Cardiac muscle cell (in vitro differentiated cells and primary cell): ENCODE measurements around the gene SOX5. TPM values are rescaled to one million over a fixed set of nuclear protein-coding genes. Genes with fewer than 3 reads are reported as not detected.

Experiments used
- DNase-seq, 2 donors: peaks; one replicate each; pipeline versions ENCODE4 v3.0.0 to v3.0.0-alpha.2; 2010 to 2017; ENCODE audit warnings: low read depth in 1 of 2, low spot score in 1 of 2
- H3K27ac ChIP-seq: fragments of 200-600 bp; sonication (generic); 2 replicates; pipeline ENCODE4 v1.5.1; 2016
- H3K27me3 ChIP-seq: fragments of 200-600 bp; sonication (generic); 2 replicates; pipeline ENCODE4 v1.6.0; 2016; ENCODE audit warnings: control low read depth
- H3K36me3 ChIP-seq: fragments of 200-600 bp; sonication (generic); 2 replicates; pipeline ENCODE4 v1.5.1; 2016; ENCODE audit warnings: control low read depth
- H3K4me1 ChIP-seq: fragments of 200-600 bp; sonication (generic); 2 replicates; pipeline ENCODE4 v1.8.1; 2017; ENCODE audit warnings: low read depth, mild to moderate bottlenecking, mixed run types
- H3K4me3 ChIP-seq: fragments of 200-600 bp; sonication (generic); 2 replicates; pipeline ENCODE4 v1.5.1; 2016; ENCODE audit warnings: mild to moderate bottlenecking
- H3K9me3 ChIP-seq: fragments of 200-600 bp; sonication (generic); 2 replicates; pipeline ENCODE4 v1.5.1; 2017; ENCODE audit warnings: low read depth, mild to moderate bottlenecking, control low read depth
- polyA plus RNA-seq: library from polyadenylated mRNA; unstranded; fragments of >200 nt; fragmentation: Nextera tagmentation; extraction: Ambion mirVana; gene quantifications from 2 replicates; pipeline ENCODE4 v1.2.1, GENCODE V29; 2016
- total RNA-seq: library from RNA; depleted of rRNA; stranded (reverse); fragments of >200 nt; gene quantifications from 2 replicates; pipeline ENCODE4 v1.2.3, GENCODE V29; 2016
- TF ChIP-seq, protein P1 (sequence below): IDR thresholded peaks from 2 replicates; pipeline ENCODE4 v1.5.1; 2012; ENCODE audit warnings: low read depth, mild to moderate bottlenecking, low read length

SOX5 gene
- total and polyA plus RNA-seq, 2 experiments from 2014 or later = 6.8 to 11.9 TPM

DNA sequence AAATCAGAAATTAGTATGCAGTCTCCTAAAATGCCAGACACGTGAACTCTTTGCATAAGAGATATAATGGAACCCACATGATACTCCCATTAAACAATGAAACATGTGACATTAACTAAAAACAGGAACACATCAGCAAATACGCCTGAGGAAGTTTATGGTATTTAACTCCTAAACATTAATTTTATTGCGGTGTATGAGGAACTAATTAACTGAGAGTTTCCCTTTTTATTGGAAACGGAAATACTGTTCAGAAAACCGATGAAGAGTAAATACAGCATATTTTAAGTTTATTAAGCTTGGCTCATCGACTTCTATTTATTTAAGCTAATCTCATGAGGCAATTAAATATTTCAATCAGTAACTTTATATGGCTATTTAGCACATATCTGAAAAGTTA lies 290.3 kb downstream of the SOX5 start:
- no peaks in the 10 kb centered on the region for H3K4me1 ChIP-seq
- H3K27me3 ChIP-seq = no peaks in the 10 kb centered on the region
- no peak overlapping the region for H3K4me3 ChIP-seq
- TF ChIP-seq, protein P1, sequence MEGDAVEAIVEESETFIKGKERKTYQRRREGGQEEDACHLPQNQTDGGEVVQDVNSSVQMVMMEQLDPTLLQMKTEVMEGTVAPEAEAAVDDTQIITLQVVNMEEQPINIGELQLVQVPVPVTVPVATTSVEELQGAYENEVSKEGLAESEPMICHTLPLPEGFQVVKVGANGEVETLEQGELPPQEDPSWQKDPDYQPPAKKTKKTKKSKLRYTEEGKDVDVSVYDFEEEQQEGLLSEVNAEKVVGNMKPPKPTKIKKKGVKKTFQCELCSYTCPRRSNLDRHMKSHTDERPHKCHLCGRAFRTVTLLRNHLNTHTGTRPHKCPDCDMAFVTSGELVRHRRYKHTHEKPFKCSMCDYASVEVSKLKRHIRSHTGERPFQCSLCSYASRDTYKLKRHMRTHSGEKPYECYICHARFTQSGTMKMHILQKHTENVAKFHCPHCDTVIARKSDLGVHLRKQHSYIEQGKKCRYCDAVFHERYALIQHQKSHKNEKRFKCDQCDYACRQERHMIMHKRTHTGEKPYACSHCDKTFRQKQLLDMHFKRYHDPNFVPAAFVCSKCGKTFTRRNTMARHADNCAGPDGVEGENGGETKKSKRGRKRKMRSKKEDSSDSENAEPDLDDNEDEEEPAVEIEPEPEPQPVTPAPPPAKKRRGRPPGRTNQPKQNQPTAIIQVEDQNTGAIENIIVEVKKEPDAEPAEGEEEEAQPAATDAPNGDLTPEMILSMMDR = no peak
- no peaks in the 10 kb centered on the region for H3K36me3 ChIP-seq
- no peak for DNase-seq
- no peaks in the 10 kb centered on the region for H3K9me3 ChIP-seq
- H3K27ac ChIP-seq = no peak overlapping the region

GRCh38 chr12:23657598-23657997 lies 291.9 kb downstream of the SOX5 start:
- Histone ChIP-seq H3K4me3 (no peak overlapping the region), H3K27ac (no peak overlapping the region), H3K27me3 (no peaks in the 10 kb centered on the region), H3K9me3 (no peaks in the 10 kb centered on the region), H3K36me3 (no peaks in the 10 kb centered on the region), H3K4me1 (no peaks in the 10 kb centered on the region)
- DNase-seq = no peak
- TF ChIP-seq, protein P1 = no peak

DNA sequence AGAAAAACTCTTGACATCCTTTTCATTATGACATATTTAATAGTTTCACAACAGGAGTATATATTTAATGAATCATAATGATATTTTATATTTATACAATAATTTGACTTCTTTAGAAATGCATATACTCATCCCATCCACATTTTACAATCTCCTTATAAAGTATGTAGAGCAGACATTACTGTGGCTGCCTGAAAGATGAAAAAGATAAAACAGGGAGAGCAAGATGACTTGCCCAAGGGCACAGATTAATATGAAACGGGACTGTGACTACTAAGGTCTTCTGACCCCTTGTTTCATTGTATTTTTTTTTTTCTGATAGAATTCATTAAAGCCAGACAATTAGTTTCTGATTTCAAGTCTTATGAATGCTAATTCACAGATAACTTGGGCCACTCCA lies 293.6 kb downstream of the SOX5 start:
- no peaks in the 10 kb centered on the region for H3K4me1 ChIP-seq
- no peak overlapping the region for H3K4me3 ChIP-seq
- no peaks in the 10 kb centered on the region for H3K36me3 ChIP-seq
- TF ChIP-seq, protein P1 = no peak
- H3K27me3 ChIP-seq = no peaks in the 10 kb centered on the region
- no peak for DNase-seq
- no peaks in the 10 kb centered on the region for H3K9me3 ChIP-seq
- H3K27ac ChIP-seq = no peak overlapping the region

DNA sequence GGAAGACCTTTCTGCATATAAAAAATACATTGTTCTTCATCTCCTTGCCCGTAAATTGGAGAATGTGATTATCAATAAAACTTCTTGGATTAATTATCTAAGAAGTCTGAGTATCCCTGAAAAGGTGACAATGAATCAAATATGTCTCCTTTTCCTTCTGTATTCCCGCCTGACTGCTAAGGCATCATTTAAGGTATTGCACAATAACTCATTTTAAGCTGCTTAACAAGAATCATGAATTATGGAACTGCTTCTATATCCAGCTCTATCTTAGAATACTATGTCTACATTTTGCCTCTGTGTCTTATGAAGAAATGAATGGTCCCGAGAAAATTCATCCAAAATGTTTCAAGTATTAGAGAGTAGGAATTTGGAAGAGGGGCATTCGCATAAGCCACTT lies 294.4 kb downstream of the SOX5 start:
- Histone ChIP-seq H3K36me3 (no peaks in the 10 kb centered on the region), H3K27ac (no peak overlapping the region), H3K27me3 (no peaks in the 10 kb centered on the region), H3K9me3 (no peaks in the 10 kb centered on the region), H3K4me3 (no peak overlapping the region), H3K4me1 (no peaks in the 10 kb centered on the region)
- TF ChIP-seq, protein P1 = no peak
- no peak for DNase-seq

DNA sequence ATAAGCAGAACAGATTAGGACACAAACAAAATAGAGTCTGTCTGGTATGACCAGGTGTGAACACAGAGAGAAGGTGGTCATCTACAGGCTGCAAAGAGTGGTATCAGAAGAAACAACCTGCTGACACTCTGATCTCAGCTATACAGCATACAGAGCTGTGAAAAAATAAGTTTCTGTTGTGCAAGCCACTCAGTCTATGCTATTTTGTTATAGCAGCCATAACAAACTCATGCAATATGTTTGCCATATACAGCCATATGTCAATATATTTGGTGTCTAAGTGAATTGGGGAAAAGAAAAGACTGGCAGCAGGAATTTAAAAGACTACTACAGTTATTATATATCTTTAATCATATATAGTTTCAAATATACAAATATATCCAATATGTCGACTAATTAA lies 300.9 kb downstream of the SOX5 start:
- Histone ChIP-seq H3K4me1 (no peaks in the 10 kb centered on the region), H3K4me3 (no peak overlapping the region), H3K27ac (no peak overlapping the region), H3K36me3 (no peaks in the 10 kb centered on the region), H3K9me3 (no peaks in the 10 kb centered on the region), H3K27me3 (no peaks in the 10 kb centered on the region)
- TF ChIP-seq, protein P1 = no peak
- no peak for DNase-seq

GRCh38 chr12:23640754-23641153 lies 308.7 kb downstream of the SOX5 start:
- Histone ChIP-seq H3K4me3 (no peak overlapping the region), H3K27ac (no peak overlapping the region), H3K27me3 (no peaks in the 10 kb centered on the region), H3K36me3 (no peaks in the 10 kb centered on the region), H3K4me1 (peaks cover 6% of the 10 kb centered on the region), H3K9me3 (no peaks in the 10 kb centered on the region)
- DNase-seq = no peak
- TF ChIP-seq, protein P1 = no peak
